Endometrial microvascular endothelial cells (primary cell): Measurements from ENCODE around the gene MUC5AC. TPM values are rescaled to one million over a fixed set of nuclear protein-coding genes. Genes with fewer than 3 reads are reported as not detected.
"Not testable (repeated sequence)": the region's sequence is repeated elsewhere in the genome, so short reads cannot be mapped to it uniquely, and the experiment has no call there.

Source experiments
- in situ Hi-C: cut with HindIII; loops from 2 replicates; pipeline ENCODE4 v1.10.0; 2017; ENCODE audit warnings: low sequenced_read_pairs, low pct_unique_long_range_greater_than_20kb; ENCODE audit errors: inconsistent ontology term
- total RNA-seq: library from RNA; depleted of rRNA; stranded (reverse); fragments of >200 nt; gene quantifications from one replicate; pipeline ENCODE4 v1.2.3, GENCODE V29; 2015; ENCODE audit errors: inconsistent ontology term

MUC5AC gene, protein sequence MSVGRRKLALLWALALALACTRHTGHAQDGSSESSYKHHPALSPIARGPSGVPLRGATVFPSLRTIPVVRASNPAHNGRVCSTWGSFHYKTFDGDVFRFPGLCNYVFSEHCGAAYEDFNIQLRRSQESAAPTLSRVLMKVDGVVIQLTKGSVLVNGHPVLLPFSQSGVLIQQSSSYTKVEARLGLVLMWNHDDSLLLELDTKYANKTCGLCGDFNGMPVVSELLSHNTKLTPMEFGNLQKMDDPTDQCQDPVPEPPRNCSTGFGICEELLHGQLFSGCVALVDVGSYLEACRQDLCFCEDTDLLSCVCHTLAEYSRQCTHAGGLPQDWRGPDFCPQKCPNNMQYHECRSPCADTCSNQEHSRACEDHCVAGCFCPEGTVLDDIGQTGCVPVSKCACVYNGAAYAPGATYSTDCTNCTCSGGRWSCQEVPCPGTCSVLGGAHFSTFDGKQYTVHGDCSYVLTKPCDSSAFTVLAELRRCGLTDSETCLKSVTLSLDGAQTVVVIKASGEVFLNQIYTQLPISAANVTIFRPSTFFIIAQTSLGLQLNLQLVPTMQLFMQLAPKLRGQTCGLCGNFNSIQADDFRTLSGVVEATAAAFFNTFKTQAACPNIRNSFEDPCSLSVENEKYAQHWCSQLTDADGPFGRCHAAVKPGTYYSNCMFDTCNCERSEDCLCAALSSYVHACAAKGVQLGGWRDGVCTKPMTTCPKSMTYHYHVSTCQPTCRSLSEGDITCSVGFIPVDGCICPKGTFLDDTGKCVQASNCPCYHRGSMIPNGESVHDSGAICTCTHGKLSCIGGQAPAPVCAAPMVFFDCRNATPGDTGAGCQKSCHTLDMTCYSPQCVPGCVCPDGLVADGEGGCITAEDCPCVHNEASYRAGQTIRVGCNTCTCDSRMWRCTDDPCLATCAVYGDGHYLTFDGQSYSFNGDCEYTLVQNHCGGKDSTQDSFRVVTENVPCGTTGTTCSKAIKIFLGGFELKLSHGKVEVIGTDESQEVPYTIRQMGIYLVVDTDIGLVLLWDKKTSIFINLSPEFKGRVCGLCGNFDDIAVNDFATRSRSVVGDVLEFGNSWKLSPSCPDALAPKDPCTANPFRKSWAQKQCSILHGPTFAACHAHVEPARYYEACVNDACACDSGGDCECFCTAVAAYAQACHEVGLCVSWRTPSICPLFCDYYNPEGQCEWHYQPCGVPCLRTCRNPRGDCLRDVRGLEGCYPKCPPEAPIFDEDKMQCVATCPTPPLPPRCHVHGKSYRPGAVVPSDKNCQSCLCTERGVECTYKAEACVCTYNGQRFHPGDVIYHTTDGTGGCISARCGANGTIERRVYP (N-terminal part only)
- total RNA-seq: not detected

DNA sequence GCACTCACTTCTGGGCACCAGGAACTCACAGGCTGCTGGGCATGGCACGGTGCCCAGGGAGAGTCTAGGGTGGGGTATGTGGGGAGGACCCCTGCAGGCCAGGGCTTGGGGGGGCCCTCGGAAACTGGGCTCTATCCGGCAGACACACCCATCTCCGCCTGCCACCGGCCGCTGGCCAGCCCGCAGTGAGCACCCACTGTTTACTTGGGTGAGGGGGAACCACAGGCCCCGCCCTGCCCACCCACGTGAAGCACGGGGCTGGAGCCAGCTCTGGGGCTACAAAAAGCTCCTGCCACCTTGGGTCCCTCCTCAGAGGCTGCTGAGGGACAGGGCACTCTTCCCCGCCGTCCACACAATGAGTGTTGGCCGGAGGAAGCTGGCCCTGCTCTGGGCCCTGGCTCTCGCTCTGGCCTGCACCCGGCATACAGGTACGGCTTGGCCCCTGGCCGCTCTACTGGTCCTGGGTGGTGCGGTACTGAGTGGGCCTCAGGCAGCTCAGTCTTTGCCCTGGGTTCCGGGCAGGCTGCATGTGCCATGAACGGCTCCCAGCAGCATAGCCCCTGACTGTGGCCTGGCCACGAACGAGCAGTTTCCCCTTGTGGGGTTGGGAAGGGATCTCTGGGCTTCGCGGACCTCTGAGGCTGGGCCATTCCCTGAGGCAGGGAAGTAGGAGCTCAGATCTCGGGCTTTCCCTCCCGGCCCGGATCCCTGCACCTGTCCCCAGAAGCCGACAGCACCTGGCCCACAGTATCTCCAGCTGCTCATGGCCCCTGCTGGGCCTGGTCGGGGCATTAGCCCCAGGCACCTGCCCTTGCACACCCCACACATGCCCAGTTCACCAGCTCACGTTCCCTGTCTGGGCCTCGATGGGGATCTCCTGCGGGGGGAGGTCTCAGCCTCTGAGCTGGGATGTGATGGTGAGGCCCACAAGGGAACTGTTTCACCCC is at the start of gene MUC5AC:
Gene MUC5AC, plus strand, starts transcription at position 309 of the 947 bp plus-strand sequence. Its CDS starts 47 bp downstream, at position 356.
- in situ Hi-C loops: no loop called here

DNA sequence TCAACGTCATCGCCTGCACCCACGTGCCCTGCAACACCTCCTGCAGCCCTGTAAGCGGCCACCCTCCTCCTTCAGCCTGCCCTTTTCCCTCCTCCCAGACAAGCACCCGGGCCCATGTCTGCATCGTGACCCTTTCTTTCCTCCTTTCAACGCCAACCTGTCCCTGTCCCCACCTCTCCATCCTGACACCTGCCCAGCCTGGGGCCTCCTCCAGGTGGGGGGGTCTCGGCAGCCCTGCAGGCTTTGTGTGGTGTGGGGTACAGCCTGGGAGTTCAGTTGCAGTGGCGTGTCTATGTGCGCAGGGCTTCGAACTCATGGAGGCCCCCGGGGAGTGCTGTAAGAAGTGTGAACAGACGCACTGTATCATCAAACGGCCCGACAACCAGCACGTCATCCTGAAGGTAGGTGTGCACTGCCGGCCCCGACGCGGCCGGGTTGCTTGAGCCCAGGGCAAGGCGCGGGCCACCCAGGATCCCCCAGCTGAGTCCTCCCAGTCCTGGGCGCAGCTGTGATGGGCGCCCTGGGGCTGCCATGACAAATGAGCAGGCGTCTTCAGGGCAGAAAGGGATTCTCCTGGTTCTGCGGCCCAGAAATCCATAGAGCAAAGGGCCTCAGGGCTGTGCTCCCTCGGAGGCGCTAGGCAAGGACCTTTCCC is 49.4 kb upstream of the MUC5AC start:
- in situ Hi-C loops: no loop called here

DNA sequence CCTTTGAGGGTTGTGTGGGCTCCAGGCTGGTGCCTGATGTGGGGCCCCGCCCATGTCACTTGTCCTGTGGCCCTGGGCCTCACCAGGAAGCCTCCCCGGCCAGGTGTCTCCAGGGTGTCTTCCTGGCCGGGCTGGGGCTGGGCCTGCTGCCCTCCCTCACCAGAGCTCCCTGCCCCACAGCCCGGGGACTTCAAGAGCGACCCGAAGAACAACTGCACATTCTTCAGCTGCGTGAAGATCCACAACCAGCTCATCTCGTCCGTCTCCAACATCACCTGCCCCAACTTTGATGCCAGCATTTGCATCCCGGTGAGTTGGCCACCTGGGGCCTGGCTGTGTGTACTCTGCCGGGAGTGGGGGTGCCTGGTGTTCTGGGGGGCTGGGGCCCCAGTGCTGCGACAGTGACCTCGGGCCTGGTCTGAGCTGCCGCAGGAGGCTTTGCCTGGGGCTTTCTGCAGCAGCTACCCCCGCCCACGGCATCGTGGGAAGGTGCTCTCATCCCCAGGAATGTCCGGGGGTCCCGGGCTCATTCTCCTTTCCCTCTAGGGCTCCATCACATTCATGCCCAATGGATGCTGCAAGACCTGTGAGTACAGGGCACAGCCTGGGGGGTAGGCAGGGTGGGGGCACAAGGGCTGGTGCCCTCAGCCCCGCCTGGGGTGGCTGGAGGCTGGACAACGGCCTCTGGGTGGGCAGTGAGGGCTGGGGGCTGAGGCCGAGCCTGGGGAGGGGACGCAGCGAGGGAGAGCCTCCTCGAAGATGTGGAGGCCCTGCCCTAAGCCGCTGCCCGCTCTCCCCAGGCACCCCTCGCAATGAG is 48.4 kb upstream of the MUC5AC start:
- in situ Hi-C loops: no loop called here

DNA sequence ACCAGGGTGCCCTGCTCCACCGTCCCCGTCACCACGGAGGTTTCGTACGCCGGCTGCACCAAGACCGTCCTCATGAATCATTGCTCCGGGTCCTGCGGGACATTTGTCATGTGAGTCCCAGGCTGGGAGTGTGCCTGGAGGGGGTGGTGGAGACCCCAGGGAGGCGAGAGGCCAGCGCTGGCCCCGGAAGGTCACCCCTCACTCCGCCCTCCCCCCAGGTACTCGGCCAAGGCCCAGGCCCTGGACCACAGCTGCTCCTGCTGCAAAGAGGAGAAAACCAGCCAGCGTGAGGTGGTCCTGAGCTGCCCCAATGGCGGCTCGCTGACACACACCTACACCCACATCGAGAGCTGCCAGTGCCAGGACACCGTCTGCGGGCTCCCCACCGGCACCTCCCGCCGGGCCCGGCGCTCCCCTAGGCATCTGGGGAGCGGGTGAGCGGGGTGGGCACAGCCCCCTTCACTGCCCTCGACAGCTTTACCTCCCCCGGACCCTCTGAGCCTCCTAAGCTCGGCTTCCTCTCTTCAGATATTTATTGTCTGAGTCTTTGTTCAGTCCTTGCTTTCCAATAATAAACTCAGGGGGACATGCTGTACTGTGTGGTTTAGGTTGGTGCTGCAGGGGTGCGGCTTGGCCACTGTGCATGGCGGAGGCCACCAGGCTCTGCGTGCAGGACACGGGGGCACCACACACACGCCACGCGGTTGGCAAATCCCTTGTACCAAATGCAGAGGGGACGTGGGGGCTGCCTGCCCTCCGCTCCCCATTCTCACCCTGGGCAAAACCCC is 47.6 kb upstream of the MUC5AC start:
- in situ Hi-C loops: no loop called here

DNA sequence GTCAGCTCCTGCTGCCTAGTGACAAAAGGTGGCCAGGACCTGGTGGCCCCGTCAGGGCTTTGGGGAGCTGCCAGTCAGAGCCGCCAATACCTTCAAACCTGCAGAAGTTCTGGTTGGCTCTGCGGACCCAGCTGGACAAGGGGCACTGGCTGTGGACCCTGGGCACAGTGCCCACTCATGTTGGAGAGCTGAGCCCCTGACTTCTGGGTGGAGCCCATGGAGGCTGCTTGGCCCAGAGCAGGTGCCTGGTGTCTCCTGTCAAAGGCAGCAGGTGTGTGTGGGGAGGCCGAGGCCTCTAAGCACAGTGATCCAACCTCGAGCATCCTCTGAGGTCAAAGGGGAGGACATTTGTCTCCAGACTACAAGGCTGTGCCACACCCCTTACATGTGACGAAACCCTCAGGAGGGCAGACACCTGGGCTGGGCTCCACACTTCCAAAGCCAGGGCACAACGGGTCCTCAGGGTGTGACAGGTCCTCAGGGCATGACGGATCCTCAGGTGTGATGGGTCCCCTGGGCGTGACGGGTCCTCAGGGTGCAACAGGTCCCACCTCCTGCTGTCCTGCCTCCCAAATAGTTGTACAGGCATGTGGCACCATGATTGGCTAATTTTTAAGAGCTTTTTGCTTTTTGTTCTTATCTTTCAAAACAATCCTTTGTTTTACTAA is 46.1 kb upstream of the MUC5AC start:
- in situ Hi-C loops: no loop called here

DNA sequence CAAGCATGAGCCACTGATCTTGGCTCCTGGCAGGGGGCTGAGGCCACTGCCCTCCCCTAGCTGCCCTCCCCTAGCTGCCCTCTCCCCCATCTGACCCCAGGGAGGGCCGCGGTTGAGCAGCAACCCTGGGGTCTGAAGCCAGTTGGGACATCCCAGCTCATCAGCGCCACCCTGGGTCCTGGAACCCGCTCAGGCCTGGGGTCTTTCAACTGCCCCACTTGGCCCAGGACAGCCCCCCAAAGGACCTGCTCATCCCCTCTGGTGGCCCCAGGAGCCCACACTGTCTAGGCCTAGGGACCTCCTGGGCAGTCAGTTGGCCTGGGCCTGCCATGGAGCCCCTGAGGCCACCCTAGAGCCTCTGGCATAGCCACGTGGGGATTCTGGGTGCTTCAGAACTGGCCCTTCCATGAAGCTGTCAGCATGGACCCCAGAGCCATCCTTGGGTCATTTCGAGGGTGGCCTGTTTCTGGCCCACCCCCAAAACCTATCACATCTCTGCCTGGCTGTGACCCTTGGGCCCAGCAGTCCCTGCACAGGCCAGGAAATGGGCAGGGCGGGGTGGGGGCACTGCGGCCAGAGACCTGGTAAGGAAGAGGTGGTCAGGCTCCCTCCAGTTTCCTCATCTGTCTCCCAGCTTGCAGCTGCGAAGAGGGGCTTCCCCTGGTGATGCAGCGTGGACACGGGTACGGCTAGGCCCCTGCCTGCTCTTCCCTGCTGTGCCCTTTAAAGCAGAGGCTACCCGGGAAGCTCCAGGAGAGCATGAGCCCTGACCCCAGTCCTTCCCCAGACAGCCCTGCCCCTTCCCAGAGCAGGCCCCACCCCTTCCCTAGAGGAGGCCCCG is 45.2 kb upstream of the MUC5AC start:
- in situ Hi-C loops: no loop called here

DNA sequence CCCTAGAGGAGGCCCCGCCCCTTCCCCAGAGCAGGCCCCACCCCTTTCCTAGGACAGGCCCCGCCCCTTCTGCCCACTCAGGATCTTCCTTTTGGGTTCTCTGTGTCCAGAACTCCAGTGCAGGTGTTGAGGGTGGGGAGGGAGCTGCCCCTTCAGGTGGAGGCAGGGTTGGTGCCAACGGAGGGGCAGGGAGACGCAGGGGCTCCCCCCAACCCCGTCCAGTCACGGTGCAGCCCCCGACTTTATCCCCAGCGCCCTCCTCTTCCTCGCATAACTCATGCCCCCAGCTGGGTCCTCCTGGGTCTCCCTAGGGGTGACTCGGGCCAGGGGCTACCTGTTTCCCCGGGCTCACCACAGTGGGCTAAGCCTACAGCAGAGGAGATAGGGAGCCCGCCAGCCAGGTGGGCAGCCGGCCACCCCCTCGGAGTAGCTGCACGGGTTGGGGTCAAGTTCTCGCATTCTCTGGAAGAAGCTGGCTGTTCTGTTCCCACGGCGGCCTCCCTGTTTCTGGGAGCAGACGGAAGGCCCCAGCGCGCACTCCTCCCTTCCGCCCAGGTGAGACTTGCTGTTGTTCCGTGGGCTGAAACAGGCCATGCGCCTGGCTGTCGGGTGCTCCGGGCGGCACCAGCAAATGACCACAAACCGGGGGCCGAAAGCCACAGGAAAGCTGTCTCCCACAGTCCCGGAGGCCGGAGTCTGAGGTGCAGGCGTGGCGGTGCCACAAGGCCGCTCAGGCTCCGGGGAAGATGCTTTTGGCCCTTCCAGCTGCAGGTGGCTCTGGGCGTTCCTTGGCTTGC is 44.1 kb upstream of the MUC5AC start:
- in situ Hi-C loops: no loop called here

DNA sequence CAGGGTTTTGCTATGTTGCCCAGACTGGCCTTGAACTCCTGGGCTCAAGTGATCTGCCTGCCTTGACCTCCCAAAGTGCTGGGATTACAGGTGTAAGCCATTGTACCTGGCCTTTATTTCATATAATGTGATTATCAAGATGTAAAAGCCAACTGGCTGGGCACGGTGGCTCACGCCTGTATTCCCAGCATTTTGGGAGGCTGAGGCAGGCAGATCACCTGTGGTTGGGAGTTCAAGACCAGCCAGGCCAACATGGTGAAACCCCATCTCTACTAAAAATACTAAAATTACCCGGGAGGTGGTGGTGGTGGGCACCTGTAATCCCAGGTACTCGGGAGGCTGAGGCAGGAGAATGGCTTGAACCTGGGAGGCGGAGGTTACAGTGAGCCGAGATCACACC is 42.5 kb upstream of the MUC5AC start:
- in situ Hi-C loops: not testable (repeated sequence)

DNA sequence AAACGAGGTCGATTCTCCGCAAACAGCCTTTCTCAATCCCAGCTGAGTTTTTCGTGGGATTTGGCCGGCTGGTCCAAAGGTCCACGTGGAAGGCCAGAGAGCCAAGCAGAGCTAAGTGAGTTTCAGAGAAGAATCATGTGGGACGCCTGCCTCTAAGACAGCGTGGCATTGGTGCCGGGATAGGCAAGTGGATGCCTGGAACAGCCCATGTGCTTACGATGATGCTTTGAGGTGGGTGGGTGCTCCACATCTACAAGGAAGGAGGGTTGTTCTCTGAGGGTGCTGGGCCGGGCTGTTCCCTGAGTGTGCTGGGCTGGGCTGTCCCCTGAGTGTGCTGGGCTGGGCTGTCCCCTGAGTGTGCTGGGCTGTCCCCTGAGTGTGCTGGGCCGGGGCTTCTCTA is 41.6 kb upstream of the MUC5AC start:
- in situ Hi-C loops: no loop called here

DNA sequence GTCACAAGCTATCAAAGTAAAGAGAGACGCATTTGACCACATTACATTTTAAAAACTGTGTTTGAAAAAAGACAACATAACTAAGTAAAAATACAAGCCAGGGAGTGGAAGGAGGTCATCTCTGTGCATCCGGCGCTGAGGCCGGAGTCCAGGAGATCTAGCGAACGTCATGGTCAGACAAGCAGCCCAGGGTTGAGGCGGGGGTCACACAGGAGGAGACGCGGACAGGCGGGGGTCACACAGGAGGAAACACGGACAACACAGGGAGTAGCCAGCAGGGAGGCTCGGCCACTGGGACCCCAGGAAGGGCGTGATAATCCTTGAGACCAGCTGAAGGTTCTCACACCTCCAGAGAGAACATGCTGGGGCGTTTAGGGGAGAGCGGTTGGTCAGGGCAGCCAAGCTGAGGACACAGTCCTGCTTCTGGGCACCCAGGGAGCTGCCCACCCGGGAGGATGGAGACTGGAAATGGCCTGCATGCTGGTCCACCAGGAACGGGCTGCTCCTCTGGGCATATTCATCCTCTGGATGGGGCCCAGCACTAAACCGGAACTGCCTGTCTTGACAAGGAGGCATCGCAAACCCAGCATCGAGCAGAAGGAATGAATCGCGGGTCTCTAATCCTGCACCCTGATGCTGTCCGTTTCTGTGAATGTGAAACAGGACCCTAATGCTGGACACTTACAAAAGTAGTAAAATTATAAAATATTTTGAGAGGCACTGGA is 40.9 kb upstream of the MUC5AC start:
- in situ Hi-C loops: no loop called here

DNA sequence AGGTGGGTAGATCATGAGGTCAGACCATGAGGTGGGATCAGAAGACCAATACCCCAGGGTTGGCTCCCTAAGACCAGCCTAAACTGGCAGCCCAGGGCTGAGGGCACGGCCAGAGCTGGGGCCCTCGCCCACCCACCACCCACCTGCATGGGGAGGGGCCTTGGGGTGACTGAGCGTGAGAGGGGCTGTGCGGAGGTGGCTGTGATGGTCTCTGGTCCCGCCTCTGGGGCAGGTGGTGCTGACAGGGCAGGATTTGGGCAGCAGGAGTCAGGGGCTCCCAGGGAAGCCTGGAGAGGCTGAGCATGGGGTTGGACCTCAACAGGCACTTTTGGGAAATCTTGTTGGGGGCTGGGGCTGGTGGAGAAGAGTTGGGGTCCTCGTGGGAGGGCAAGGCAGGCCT is 39.8 kb upstream of the MUC5AC start:
- in situ Hi-C loops: no loop called here

DNA sequence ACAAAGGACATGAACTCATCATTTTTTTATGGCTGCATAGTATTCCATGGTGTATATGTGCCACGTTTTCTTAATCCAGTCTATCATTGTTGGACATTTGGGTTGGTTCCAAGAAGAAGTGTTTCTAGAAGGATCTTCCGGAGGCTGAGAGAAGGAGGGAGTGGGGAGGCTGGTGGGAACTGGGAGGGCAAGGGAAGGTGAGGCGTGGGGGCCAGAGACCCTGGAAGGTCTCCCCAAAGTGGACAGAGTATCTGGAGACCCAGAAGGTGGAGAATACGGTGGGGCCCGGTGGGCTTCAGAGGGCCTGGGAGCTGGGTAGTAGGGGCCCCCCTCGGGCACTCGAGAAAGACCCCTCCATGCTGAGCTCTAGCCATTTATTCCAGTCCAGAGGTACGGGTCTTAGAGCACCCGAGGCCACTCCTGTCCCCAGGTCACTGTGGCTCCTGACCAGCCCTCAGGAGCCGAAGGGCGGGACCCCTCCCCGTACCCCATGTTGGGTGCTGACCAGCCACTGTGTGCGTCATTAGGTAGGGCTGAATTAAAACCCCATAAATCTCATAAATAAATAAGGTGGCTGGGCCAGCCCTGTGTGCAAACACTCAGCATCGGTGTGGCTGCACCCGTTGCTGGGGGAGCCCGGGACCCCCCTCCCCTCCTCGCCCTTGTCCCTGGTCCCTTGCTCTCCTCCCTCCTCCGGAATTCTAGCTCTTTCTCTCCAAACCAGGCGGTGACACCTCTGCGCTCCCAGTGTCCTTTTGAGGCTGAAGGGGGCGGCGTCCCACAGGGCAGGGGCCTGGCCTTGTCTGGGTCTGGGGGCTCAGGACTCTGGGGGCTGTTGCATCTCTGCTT is 38.8 kb upstream of the MUC5AC start:
- in situ Hi-C loops: no loop called here
